GM21381 (cell line): ENCODE measurements around the gene SLC2A3.
"Not testable (repeated sequence)": the region's sequence is repeated elsewhere in the genome, so short reads cannot be mapped to it uniquely, and the experiment has no call there.

Experiments
- ATAC-seq: cut with Tn5 transposase; IDR thresholded peaks from one replicate; pipeline ENCODE4 v1.9.1; 2021; ENCODE audit warnings: mild to moderate bottlenecking, moderate library complexity; ENCODE audit not compliant: unreplicated experiment

SLC2A3 gene

DNA sequence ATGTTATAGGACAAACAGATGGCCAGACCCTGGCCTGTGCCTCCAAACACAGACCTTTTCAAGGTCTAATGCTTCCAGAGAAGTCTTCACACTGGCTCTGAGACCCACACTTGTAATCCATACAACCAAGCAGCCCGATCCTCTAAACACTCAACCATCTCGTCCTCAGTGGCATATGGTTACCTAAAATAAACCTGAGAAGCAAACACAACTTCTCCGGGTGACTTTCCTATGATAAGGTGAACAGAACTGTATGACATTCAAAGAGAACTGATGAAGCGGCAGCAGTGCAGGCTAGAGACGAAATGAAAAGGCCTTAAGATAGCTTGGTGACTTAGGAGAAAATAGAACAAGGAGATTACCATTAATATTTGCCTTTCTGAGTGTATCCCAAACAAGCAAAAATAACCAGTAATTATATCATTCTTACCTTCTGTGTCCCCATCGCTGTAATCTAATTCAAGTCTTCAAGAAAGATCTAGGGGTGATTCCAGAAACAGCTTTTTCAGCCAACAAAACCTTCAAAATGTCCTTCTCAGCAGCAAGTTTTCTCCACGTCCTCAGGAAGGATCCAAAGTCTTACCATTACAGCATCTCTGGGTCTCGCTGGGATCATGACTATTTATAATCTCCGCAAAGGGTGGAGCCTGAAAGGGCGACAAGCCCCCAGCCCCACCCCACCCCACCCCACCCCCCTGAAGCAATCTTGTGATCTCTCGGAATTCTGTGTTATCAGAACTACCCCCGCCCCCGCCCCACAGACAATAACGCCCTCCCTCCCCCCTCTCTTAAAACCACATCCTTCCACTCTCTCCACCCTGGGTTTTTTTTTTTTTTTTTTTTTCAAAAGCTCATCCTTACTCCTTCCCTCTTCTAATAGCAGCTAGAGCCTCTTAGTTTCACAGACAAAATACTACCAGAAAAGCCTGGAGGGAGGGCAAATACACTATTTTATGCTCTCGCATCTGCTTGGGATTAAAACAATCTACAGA lies at the start of gene SLC2A3:
Gene SLC2A3, minus strand, starts transcription at position 598 of the 992 bp plus-strand sequence. Its CDS starts 153 bp downstream, at position 445.
- ATAC-seq: no peak

GRCh38 chr12:7984900-7985299 lies 48.9 kb upstream of the SLC2A3 start:
- no peak for ATAC-seq

DNA sequence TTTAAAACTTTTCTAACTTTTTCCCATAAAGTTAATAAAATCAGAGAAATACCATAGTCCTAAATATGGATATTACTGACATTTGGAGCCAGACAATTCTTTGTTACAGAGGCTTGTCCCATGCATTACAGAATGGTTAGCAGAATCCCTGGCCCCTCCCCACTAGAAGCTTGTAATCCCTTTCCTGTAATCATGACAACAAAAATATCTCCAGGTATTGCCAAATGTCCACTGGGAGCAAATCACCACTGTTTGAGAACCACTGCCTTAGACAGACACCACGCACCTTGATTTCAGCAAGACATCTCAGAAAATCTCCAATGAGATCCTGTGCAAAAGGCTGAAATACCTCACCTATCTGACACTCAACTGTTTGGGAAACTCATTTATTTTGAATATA lies 47.5 kb upstream of the SLC2A3 start:
- ATAC-seq: not testable (repeated sequence)

- not testable (repeated sequence) for ATAC-seq
Observed at GRCh38 chr12:7983019-7983418, 47.0 kb upstream of the SLC2A3 start.

DNA sequence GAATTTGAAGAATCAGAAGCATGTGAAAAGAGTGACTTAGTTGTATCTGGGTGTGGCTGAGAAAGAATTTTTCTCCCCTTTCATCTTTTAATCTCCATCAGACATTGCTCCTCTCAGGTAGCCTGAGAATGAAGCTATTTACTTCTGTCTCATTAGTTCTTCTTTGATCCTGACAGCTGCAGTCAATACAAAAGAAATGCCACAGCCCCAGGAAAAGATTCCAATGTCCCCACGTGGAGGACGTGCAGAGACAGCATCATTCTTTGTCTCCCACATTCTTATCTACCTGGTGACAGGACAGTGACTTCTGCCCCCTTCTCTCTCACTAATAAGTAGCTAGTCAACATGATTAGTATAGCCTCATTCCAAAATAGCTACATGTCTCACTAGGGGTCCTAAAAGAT lies 46.3 kb upstream of the SLC2A3 start:
- ATAC-seq: not testable (repeated sequence)

DNA sequence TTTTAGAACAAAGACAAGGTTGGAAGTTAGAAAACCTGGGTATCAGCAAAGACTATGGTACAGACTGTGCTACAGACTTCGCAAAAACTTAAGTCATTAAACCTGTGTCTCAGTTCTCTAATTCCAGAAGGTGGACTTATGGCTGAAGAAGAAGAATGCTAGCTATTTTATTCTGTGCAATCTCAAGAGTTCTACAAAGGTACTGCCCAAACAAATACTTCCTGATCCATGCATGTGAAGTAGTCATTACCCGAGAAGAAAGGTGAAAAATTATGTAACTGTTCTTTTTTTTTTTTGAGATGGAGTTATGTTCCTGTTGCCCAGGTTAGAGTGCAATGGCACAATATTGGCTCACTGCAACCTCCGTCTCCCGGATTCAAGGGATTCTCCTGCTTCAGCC lies 45.5 kb upstream of the SLC2A3 start:
- ATAC-seq: no peak

DNA sequence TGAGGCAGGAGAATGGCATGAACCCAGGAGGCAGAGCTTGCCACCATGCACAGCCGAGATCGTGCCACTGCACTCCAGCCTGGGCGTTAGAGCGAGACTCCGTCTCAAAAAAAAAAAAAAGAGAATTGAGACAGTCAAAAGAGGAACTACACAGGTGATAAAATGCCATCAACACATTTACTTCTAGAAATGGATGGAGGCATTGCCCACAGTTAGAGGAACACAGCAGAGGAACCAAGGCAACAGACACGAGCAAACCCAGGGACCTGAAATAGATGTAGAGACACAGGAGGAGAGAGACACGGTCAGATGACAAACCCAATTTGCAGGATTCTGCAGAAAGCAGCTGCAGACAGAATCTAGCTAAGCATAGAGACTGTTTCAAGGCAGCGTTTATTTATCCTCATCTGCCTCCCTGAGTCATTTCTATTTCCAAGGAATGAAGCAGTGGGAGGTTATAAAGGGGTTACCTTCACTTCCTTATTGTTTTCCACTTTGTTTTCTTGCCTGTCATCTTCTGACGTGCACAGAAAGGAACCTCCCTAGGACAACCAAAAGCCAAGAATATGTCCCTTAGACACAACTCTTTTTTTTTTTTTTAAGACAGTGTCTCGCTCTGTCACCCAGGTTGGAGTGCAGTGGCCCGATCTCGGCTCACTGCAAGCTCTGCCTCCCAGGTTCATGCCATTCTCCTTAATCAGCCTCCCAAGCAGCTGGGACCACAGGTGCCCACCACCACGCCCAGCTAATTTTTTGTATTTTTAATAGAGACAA lies 41.6 kb upstream of the SLC2A3 start:
- ATAC-seq: not testable (repeated sequence)

GRCh38 chr12:7973457-7973825 lies 37.5 kb upstream of the SLC2A3 start:
- ATAC-seq: no peak

DNA sequence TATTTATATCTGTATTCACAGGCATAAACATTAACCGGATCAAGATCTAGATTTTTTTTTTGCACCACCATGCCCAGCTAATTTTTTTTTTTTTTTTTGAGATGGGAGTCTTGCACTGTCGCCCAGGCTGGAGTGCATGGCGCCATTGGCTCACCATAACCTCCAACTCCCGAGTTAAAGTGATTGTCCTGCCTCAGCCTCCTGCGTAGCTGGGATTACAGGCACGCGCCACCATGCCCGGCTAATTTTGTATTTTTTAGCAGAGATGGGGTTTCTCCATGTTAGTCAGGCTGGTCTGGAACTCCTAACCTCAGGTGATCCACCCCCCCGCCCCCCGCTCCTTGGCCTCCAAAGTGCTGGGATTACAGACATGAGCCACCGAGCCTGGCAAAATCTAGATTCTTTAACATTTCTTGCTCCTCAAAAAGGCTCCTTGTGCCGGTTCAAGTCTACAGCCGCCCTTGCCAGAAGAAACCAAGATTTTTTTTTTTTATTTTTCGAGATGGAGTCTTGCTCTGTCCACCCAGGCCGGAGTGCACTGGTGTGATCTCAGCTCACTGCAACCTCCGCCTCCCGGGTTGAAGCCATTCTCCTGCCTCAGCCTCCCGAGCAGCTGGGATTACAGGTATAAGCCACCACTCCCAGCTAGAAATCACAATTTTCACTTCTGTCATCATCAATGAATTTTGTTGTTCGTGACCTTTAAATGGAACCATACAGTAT lies 36.9 kb upstream of the SLC2A3 start:
- no peak for ATAC-seq

DNA sequence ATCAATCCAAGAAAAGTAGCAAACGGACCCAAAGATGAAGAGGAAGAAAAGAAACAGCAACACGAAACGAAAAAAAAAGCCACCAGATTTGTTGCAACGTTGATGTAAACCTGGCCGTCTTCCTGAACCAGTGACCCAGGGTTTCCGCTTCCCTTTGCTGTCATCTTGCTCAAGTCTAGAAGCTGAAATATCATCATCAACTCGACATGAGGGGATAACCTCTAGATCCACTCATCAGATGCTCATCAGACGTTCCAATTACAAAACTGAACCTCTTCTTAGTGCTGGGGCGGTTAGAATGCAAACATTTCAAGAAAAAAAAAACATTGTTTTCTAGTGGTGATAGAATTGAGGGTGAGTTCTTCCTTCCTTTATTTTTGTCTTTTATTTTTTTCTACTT lies 36.3 kb upstream of the SLC2A3 start:
- ATAC-seq: not testable (repeated sequence)

DNA sequence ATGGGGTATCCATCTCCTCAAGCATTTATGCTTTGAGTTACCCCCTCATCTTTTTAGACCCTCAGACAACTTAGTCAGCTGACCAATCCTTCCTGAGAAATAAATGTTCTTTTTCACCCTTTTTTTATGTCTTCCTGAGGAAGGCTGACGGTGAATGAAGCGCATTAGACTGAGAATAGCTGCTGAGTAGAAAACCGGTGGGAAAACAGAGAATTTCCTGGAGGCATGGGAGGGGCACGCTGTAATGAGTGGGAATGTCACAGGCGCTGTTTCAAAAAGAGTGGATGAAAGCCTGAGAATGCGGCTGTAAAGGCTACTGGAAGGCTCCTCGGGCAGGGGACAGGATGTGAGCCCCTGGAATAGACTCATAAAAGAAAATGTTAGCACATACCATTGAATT lies 35.8 kb upstream of the SLC2A3 start:
- ATAC-seq: not testable (repeated sequence)

GRCh38 chr12:7970475-7971252 lies 34.7 kb upstream of the SLC2A3 start:
- ATAC-seq: peak; percentile 88

DNA sequence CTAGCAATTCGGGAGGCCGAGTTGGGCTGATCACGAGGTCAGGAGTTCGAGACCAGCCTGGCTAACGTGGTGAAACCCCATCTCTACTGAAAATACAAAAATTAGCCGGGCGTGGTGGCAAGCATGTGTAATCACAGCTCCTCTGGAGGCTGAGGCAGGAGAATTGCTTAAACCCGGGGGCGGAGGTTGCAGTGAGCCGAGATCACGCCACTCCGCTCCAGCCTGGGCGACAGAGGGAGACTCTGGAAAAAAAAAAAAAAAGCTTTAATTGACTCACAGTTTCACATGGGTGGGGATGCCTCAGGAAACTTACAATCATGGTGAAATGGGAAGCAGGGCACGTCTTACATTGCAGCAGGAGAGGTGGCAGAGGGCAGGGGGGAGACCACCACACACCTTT lies 30.6 kb upstream of the SLC2A3 start:
- no peak for ATAC-seq

GRCh38 chr12:7964669-7965068 lies 28.7 kb upstream of the SLC2A3 start:
- ATAC-seq: not testable (repeated sequence)

DNA sequence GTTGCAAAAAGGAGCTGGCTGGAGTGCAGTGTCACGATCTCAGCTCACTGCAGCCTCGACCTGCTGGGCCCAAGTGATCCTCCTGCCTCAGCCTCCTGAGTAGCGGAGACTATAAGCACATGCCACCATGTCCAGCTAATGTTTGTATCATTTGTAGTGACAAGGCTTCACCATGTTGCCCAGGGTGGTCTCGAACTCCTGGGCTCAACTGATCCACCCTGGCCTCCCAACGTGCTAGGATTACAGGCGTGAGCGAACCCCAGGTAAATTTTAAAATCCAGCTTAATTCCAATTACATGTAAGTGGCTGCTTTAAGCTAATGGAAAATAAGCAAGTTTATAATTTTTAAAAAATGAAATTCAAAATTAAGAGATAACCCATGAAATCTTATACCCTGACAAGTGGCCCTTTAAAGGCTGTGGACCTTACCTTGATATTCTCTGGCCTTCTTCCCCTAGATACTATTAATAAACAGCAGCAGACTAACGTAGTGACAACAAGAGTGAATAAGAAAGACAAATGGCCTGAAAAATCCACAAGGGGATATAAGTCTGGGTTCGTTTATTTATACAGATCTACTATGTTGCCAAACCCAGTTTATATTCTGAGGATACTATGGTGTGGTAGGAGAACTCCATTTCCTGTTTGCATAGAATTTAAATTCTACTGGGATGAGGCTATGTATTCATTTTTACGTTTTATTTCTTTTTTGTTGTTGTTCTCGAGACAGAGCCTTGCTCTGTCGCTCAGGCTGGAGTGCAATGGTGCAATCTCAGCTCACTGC lies 25.6 kb upstream of the SLC2A3 start:
- ATAC-seq: no peak

DNA sequence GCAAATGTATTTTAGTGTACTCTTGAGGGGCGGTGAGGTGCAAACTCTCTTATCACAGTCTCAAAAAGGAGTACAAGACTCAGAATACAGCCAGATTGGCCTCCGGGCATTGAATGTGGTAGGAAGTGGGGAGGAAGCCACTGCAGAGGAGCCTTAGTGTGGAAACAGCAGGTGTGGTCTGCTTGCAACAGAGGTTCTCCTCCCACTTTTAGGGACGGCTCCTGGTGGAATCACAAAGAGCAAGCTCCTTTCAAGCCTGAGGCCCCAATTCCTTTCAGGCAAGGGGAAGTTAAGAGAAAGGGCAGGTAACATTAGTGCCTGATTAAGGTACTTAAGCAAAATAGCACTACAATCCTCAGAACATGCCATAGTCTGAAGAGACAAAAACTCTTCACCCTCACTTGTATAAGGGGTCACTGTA lies 23.7 kb upstream of the SLC2A3 start:
- ATAC-seq: peak; percentile 38

- ATAC-seq: no peak
Observed at GRCh38 chr12:7959278-7959677, 23.3 kb upstream of the SLC2A3 start.

DNA sequence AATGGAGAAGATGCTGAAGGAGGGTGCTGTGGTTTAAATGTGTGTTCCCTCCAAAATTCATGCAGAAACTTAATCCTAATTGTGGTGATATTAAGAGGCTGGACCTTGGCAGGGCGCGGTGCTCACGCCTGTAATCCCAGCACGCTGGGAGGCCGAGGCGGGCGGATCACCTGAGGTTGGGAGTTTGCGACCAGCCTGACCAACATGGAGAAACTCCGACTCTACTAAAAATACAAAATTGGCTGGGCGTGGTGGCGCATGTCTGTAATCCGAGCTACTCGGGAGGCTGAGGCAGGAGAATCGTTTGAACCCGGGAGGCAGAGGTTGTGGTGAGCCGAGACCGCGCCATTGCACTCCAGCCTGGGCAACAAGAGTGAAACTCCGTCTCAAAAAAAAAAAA lies 18.9 kb upstream of the SLC2A3 start:
- ATAC-seq: not testable (repeated sequence)

DNA sequence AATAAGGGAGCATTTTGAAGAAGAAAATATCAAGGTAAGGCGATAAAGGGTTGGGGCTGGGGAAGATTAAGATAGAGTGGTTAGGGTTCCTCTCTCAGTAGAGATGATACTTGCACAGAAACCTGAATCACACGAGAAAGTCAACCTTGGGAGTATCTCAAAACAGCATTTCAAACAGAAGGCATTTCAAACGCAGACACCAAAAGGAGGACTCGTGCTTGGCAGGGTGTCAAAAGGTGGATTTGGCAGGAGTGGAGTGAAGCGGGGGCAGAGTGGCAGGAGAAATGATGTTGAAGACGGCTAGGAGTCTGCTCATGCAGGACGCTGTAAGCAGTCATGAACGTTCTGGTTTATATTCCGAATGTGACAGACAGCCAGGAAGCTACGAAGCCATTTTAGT lies 18.4 kb upstream of the SLC2A3 start:
- ATAC-seq: not testable (repeated sequence)
